ENCODE data around the gene DPP9.

- no peak for TF ChIP-seq EZH2phosphoT487 (IDR thresholded peaks at IDR 0.05; ENCODE audit: borderline replicate concordance, low read length)
- TF ChIP-seq EZH2 (IDR thresholded peaks at IDR 0.05; ENCODE audit: low read length, unreplicated experiment), result no peak
These were observed 23.0 kb downstream of the DPP9 start for GRCh38 chr19:4700693-4700970.
